HUES6 (cell line): ENCODE data around the gene ATXN2.
"Not testable (repeated sequence)": the region's sequence is repeated elsewhere in the genome, so short reads cannot be mapped to it uniquely, and the experiment has no call there.

Experiments
- H3K27ac ChIP-seq: 2 replicates; pipeline ENCODE4 v1.7.0; 2013; ENCODE audit warnings: low read depth, mild to moderate bottlenecking, low read length, inconsistent platforms
- H3K27me3 ChIP-seq: 2 replicates; pipeline ENCODE4 v1.6.1; 2013; ENCODE audit warnings: low read length; ENCODE audit not compliant: control insufficient read depth, insufficient read depth
- H3K36me3 ChIP-seq: 2 replicates; pipeline ENCODE4 v1.6.1; 2013; ENCODE audit warnings: low read length; ENCODE audit not compliant: control insufficient read depth, insufficient read depth
- H3K4me1 ChIP-seq: 2 replicates; pipeline ENCODE4 v1.6.1; 2013; ENCODE audit warnings: low read length; ENCODE audit not compliant: control insufficient read depth, insufficient read depth
- H3K4me3 ChIP-seq: 2 replicates; pipeline ENCODE4 v1.5.1; 2013; ENCODE audit warnings: low read depth, low read length
- H3K9ac ChIP-seq: one replicate; pipeline ENCODE4 v1.6.1; 2013; ENCODE audit warnings: mild to moderate bottlenecking, low read length
- H3K9me3 ChIP-seq: 2 replicates; pipeline ENCODE4 v1.6.1; 2013; ENCODE audit warnings: low read depth, low read length; ENCODE audit not compliant: control insufficient read depth, insufficient read depth

Gene ATXN2

DNA sequence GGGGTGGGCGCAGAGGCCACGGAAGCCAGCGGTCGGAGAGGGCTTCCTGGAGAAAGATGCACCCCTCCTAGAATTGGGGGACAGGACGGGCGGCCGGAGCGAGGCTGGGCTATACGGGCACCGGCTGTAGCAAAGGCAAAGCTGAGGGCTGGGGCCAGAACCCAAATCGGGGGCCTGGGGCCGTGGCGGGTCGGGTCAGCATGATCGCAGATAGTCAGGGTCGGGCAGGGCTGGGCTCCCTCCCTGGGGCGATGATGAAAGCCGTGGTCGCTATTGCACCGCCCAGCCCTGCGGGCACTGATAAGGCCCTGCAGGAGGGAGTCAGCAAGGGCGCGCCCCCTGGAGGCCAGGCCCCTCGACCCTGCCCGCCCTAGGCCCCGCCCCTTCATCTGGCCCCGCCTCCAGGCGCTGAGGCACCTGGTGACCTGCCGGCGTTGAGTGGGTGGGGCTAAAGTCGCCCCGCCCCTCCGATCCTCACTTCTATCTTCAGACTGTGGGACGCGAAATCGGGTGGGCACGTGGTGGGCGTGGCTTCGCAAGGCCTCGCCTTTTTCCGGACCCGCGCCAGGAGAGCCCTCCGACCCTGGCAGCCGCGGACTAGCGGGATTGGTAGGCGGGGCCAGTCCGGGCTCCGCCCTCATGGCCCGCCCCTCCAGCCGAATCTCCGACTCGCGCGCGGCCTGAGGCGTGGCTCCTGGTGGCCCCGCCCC lies 193.8 kb downstream of the ATXN2 start:
- peaks cover 52% of the 10 kb centered on the region for H3K4me1 ChIP-seq
- H3K36me3 ChIP-seq = no peaks in the 10 kb centered on the region
- H3K4me3 ChIP-seq = peak overlapping the region; percentile 90
- H3K27me3 ChIP-seq = no peaks in the 10 kb centered on the region
- peak overlapping the region; percentile 88 for H3K9ac ChIP-seq
- peak overlapping the region; percentile 96 for H3K27ac ChIP-seq
- no peaks in the 10 kb centered on the region for H3K9me3 ChIP-seq

DNA sequence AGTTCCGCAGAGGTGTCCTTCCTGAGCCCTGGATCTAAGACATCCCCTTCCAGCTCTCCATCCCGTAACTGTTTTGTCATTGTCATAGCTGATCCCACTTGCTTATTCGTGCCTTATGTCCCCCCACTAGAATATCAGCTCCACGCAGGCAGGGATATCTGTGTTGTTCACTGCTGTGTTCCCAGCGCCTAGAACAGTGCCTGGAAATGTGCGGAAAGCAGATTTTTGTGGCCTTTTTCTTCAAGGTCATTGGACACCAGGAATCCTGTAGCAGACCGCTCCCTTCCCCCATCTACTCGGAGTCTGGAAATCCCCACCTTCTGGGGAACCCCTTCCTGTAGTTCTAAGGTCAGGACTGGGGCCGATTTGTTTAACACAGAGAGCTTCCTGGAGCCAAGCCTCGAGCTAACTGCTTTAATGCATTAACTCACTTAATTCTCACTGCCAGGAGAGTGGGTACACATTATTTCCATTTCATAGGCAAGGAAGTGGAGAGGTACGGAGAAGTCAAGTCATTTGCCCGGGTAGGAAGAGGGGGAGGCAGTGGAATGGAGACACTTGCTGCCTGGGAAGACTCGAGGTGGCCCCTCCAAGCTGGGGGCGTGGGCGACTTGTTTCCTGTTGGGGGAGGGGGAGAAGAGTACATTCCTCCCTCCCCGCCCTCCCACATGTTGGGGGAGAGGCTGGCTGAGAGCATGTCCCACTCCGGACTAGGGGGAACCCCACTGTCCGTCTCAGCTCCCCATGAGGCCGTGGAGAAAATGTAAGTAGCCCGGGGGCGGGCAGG lies 194.6 kb downstream of the ATXN2 start:
- no peaks in the 10 kb centered on the region for H3K27me3 ChIP-seq
- no peaks in the 10 kb centered on the region for H3K36me3 ChIP-seq
- H3K4me1 ChIP-seq = peaks cover 44% of the 10 kb centered on the region
- peak overlapping the region; percentile 69 for H3K4me3 ChIP-seq
- H3K9me3 ChIP-seq = no peaks in the 10 kb centered on the region
- H3K9ac ChIP-seq = peak overlapping the region; percentile 88
- peak overlapping the region; percentile 96 for H3K27ac ChIP-seq

DNA sequence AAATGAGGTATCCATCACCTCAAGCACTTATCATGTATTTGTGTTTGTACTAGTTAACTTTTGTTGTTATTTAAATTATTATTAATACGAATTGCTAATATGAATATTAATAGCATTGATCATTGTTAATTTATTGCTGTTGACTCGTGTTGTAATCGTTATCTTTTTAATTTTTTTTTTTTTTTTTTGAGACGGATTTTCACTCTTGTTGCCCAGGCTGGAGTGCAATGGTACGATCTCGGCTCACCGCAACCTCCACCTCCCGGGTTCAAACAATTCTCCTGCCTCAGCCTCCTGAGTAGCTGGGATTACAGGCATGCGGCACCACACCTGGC lies 196.7 kb downstream of the ATXN2 start:
- H3K9ac ChIP-seq, H3K36me3 ChIP-seq, H3K27ac ChIP-seq, H3K9me3 ChIP-seq, H3K27me3 ChIP-seq, H3K4me3 ChIP-seq: not testable (repeated sequence)
- H3K4me1 ChIP-seq = peaks cover 24% of the 10 kb centered on the region
